Hepatocyte (in vitro differentiated cells): ENCODE data around the gene PLCL2. TPM values are rescaled to one million over a fixed set of nuclear protein-coding genes. Genes with fewer than 3 reads are reported as not detected.

Experiments
- DNase-seq: peaks from one replicate; pipeline ENCODE4 v3.0.0-alpha.2; 2016; ENCODE audit warnings: low spot score
- H2AFZ ChIP-seq: fragments of 200-600 bp; sonication (generic); 2 replicates; pipeline ENCODE4 v1.6.0; 2016; ENCODE audit warnings: antibody characterized with exemption, mild to moderate bottlenecking
- H3K27ac ChIP-seq: fragments of 200-600 bp; sonication (generic); 2 replicates; pipeline ENCODE4 v1.5.1; 2016; ENCODE audit warnings: mild to moderate bottlenecking
- H3K27me3 ChIP-seq: fragments of 200-600 bp; sonication (generic); 2 replicates; pipeline ENCODE4 v1.6.1; 2016
- H3K36me3 ChIP-seq: fragments of 200-600 bp; sonication (generic); replicated peaks from 2 replicates; pipeline ENCODE4 v1.5.1; 2016; ENCODE audit warnings: low read depth; ENCODE audit not compliant: insufficient read depth
- H3K4me1 ChIP-seq: fragments of 200-600 bp; sonication (generic); 2 replicates; pipeline ENCODE4 v1.5.1; 2016; ENCODE audit warnings: mild to moderate bottlenecking, moderate library complexity; ENCODE audit not compliant: insufficient read depth
- H3K4me2 ChIP-seq: fragments of 200-600 bp; sonication (generic); 2 replicates; pipeline ENCODE4 v1.6.0; 2016
- H3K4me3 ChIP-seq: fragments of 200-600 bp; sonication (generic); 2 replicates; pipeline ENCODE4 v1.5.1; 2016; ENCODE audit warnings: mild to moderate bottlenecking
- H3K79me2 ChIP-seq: fragments of 200-600 bp; sonication (generic); 2 replicates; pipeline ENCODE4 v1.6.0; 2017; ENCODE audit warnings: mild to moderate bottlenecking
- H3K9me2 ChIP-seq: fragments of 200-600 bp; sonication (generic); replicated peaks from 2 replicates; pipeline ENCODE4 v1.6.0; 2017; ENCODE audit warnings: mild to moderate bottlenecking; ENCODE audit not compliant: insufficient read depth
- H3K9me3 ChIP-seq: fragments of 200-600 bp; sonication (generic); 2 replicates; pipeline ENCODE4 v1.5.1; 2016; ENCODE audit warnings: low read depth, mild to moderate bottlenecking
- H4K20me1 ChIP-seq: fragments of 200-600 bp; sonication (generic); 2 replicates; pipeline ENCODE4 v1.6.0; 2016; ENCODE audit warnings: mild to moderate bottlenecking; ENCODE audit not compliant: insufficient read depth, poor library complexity, severe bottlenecking
- EZH2 ChIP-seq: fragments of 200-600 bp; sonication (generic); IDR thresholded peaks from 2 replicates; pipeline ENCODE4 v1.6.1; 2016; ENCODE audit warnings: antibody characterized with exemption, mild to moderate bottlenecking, borderline replicate concordance
- EZH2phosphoT487 ChIP-seq: fragments of 200-600 bp; sonication (generic); IDR thresholded peaks from one replicate; pipeline ENCODE4 v1.6.1; 2018; ENCODE audit warnings: antibody characterized with exemption, mild to moderate bottlenecking, low read depth, moderate library complexity; ENCODE audit not compliant: unreplicated experiment, severe bottlenecking
- WGBS: methylation state at CpG from one replicate; pipeline ENCODE4 v1.1.6; 2016; ENCODE audit warnings: low lambda C conversion rate; ENCODE audit errors: missing lambda C conversion rate; 5-methylcytosine and 5-hydroxymethylcytosine counted together
- polyA plus RNA-seq: library from polyadenylated mRNA; unstranded; fragments of >200 nt; fragmentation: Nextera tagmentation; extraction: Ambion mirVana; gene quantifications from 2 replicates; pipeline ENCODE4 v1.2.1, GENCODE V29; 2016
- total RNA-seq: library from RNA; depleted of rRNA; stranded (reverse); fragments of >200 nt; gene quantifications from 2 replicates; pipeline ENCODE4 v1.2.3, GENCODE V29; 2014
- TF ChIP-seq, protein P1 (sequence below): fragments of 200-600 bp; sonication (generic); IDR thresholded peaks from 2 replicates; pipeline ENCODE4 v1.5.1; 2016; ENCODE audit warnings: antibody characterized with exemption, mild to moderate bottlenecking; ENCODE audit not compliant: poor library complexity

The PLCL2 gene
- total and polyA plus RNA-seq, 2 experiments from 2014 or later, result 3.2 to 14.2 TPM

- H2AFZ ChIP-seq, result no peak overlapping the region
- no peaks in the 10 kb centered on the region for H3K4me1 ChIP-seq
- H3K4me3 ChIP-seq, result no peak overlapping the region
- no peak overlapping the region for H3K27ac ChIP-seq
- no peak for DNase-seq
- no peaks in the 10 kb centered on the region for H4K20me1 ChIP-seq
- no peak overlapping the region for H3K4me2 ChIP-seq
- H3K9me2 ChIP-seq, result no peaks in the 10 kb centered on the region
- no peaks in the 10 kb centered on the region for H3K79me2 ChIP-seq
- H3K9me3 ChIP-seq, result no peaks in the 10 kb centered on the region
- no peaks in the 10 kb centered on the region for H3K36me3 ChIP-seq
- TF ChIP-seq, protein P1, sequence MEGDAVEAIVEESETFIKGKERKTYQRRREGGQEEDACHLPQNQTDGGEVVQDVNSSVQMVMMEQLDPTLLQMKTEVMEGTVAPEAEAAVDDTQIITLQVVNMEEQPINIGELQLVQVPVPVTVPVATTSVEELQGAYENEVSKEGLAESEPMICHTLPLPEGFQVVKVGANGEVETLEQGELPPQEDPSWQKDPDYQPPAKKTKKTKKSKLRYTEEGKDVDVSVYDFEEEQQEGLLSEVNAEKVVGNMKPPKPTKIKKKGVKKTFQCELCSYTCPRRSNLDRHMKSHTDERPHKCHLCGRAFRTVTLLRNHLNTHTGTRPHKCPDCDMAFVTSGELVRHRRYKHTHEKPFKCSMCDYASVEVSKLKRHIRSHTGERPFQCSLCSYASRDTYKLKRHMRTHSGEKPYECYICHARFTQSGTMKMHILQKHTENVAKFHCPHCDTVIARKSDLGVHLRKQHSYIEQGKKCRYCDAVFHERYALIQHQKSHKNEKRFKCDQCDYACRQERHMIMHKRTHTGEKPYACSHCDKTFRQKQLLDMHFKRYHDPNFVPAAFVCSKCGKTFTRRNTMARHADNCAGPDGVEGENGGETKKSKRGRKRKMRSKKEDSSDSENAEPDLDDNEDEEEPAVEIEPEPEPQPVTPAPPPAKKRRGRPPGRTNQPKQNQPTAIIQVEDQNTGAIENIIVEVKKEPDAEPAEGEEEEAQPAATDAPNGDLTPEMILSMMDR, result no peak
- no peak for TF ChIP-seq EZH2phosphoT487
- no peak for TF ChIP-seq EZH2
- no peaks in the 10 kb centered on the region for H3K27me3 ChIP-seq
Measured at GRCh38 chr3:16943857-16944256, 59.1 kb downstream of the PLCL2 start.

GRCh38 chr3:16944356-16944755 lies 59.6 kb downstream of the PLCL2 start:
- H3K4me2 ChIP-seq, result no peak overlapping the region
- no peaks in the 10 kb centered on the region for H4K20me1 ChIP-seq
- no peak overlapping the region for H2AFZ ChIP-seq
- H3K9me3 ChIP-seq, result no peaks in the 10 kb centered on the region
- no peaks in the 10 kb centered on the region for H3K79me2 ChIP-seq
- H3K4me1 ChIP-seq, result no peaks in the 10 kb centered on the region
- H3K9me2 ChIP-seq, result no peaks in the 10 kb centered on the region
- no peak overlapping the region for H3K4me3 ChIP-seq
- TF ChIP-seq EZH2phosphoT487, result no peak
- TF ChIP-seq EZH2, result no peak
- TF ChIP-seq, protein P1, result no peak
- DNase-seq, result no peak
- H3K36me3 ChIP-seq, result no peaks in the 10 kb centered on the region
- no peaks in the 10 kb centered on the region for H3K27me3 ChIP-seq
- 97% methylated on average over 1 of the region's 1 CpG for WGBS
- no peak overlapping the region for H3K27ac ChIP-seq

GRCh38 chr3:16945330-16945729 lies 60.6 kb downstream of the PLCL2 start:
- Histone ChIP-seq H2AFZ (no peak overlapping the region), H3K9me2 (no peaks in the 10 kb centered on the region), H3K4me1 (no peaks in the 10 kb centered on the region), H3K36me3 (no peaks in the 10 kb centered on the region), H3K4me3 (no peak overlapping the region), H3K4me2 (no peak overlapping the region), H3K27ac (no peak overlapping the region), H3K27me3 (no peaks in the 10 kb centered on the region), H3K9me3 (no peaks in the 10 kb centered on the region), H3K79me2 (no peaks in the 10 kb centered on the region), H4K20me1 (no peaks in the 10 kb centered on the region)
- TF ChIP-seq EZH2phosphoT487 (no peak), EZH2 (no peak)
- TF ChIP-seq, protein P1, result no peak
- no peak for DNase-seq

- TF ChIP-seq EZH2, result no peak
- no peaks in the 10 kb centered on the region for H3K36me3 ChIP-seq
- no peaks in the 10 kb centered on the region for H3K27me3 ChIP-seq
- H3K4me3 ChIP-seq, result no peak overlapping the region
- H3K27ac ChIP-seq, result no peak overlapping the region
- no peaks in the 10 kb centered on the region for H4K20me1 ChIP-seq
- H3K9me2 ChIP-seq, result no peaks in the 10 kb centered on the region
- DNase-seq, result no peak
- no peaks in the 10 kb centered on the region for H3K79me2 ChIP-seq
- no peak overlapping the region for H3K4me2 ChIP-seq
- WGBS, result 93% methylated on average over 2 of the region's 2 CpGs
- H3K4me1 ChIP-seq, result no peaks in the 10 kb centered on the region
- H3K9me3 ChIP-seq, result no peaks in the 10 kb centered on the region
- no peak overlapping the region for H2AFZ ChIP-seq
Measured at GRCh38 chr3:16950282-16950681, 65.5 kb downstream of the PLCL2 start.
